Transverse colon (tissue), 4 donors: ENCODE measurements around the gene FAM219A.

Source experiments
- CTCF ChIP-seq, 5 experiments: fragments of 200-600 bp in 3 of 5; fragments of 450-650 bp in 2 of 5; sonication (generic) in 3 of 5; IDR thresholded peaks; 1 replicate in 2 of 5; 2 replicates in 3 of 5; pipeline ENCODE4 v1.5.1; 2016 to 2017; ENCODE audit warnings: antibody characterized with exemption in 5 of 5, inconsistent platforms in 3 of 5, mild to moderate bottlenecking in 2 of 5, moderate library complexity in 1 of 5
- EP300 ChIP-seq: sonication (generic); formaldehyde crosslinking; IDR thresholded peaks from one replicate; pipeline ENCODE4 v1.6.1; 2017; ENCODE audit warnings: antibody characterized with exemption, low read depth
- POLR2AphosphoS5 ChIP-seq, 3 donors: sonication (generic); formaldehyde crosslinking; IDR thresholded peaks; one replicate each; pipeline ENCODE4 v1.6.1; 2016; ENCODE audit warnings: antibody characterized with exemption in 3 of 3

DNA sequence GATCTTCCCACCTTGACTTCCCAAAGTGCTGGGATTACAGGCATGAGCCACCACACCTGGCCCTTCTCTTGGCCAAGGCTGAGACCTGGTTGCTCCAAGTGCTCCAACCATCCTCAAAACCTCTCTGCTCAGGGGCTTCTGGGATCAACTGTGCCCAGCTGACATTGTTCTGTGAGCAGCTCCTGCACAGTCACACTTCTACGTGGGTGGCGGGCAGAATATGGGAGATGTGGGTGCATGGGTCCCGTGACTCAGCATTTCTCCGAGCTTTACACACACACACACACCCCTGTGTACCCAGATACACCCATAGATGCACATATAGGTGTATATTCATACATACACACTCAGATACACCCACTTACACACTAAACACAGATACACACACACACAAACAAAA lies 71.1 kb downstream of the FAM219A start:
- TF ChIP-seq CTCF (IDR thresholded peaks at IDR 0.05) (no peak), POLR2AphosphoS5 (IDR thresholded peaks at IDR 0.05) (no peak), EP300 (no peak)
